ENCODE results near the gene OR1I1.

DNA sequence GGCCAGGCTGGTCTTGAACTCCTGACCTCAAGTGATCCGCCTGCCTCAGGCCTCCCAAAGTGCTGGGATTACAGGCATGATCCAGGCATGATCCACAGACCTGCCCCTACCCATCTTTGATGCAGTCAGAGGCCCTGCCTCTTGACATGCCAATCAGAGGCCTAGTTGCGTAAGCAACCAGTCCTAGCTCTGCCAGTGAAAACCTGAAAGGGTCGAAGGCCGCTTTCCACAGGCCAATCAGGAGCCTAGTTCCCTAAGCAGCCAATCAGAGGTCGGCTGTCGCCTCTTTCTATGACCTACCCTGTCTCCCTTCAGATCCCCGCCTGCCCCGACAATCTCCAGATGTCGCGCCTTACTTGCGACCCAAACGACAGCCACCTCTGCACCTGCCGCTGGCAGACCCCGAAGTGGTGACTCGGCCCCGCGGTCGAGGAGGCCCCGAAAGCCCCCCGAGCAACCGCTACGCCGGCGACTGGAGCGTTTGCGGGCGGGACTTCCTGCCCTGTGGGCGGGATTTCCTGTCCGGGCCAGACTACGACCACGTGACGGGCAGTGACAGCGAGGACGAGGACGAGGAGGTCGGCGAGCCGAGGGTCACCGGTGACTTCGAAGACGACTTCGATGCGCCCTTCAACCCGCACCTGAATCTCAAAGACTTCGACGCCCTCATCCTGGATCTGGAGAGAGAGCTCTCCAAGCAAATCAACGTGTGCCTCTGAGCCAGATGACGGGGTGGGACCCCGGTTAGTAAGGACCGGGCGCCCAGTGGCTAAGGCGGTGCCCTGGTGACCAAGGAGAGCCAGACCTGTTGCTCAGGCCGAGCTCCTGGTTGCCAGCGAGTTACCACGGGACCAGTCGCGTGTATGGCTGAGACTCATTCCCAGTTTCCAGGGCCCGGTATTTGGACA, 31.5 kb downstream of the OR1I1 start:
- no peak for TF ChIP-seq POLR2A (IDR thresholded peaks at IDR 0.05; ENCODE audit: low read depth, low read length)
- TF ChIP-seq POLR2AphosphoS5 (IDR thresholded peaks at IDR 0.05; ENCODE audit: low read depth, low read length) = no peak
